Kidney (tissue), 14 donors: Measurements from ENCODE around the gene ZNF436. TPM values are rescaled to one million over a fixed set of nuclear protein-coding genes. Genes with fewer than 3 reads are reported as not detected.
A peak's percentile ranks its signal among the peaks of the same experiment; 100 is the strongest.

ENCODE experiments used
- DNase-seq, 5 donors: peaks; one replicate each; pipeline ENCODE4 v3.0.0-alpha.2; 2013 to 2020
- FAIRE-seq: peaks from 2 replicates; lab custom pipeline; 2012; peaks lifted over from hg19 to GRCh38; lab: Jason Lieb, UNC
- H3K27ac ChIP-seq, 2 donors: one replicate each; pipeline ENCODE4 v1.7.0; 2013; ENCODE audit warnings: low read depth in 2 of 2, low read length in 2 of 2, inconsistent platforms in 1 of 2
- H3K27me3 ChIP-seq: one replicate; pipeline ENCODE4 v1.7.1; 2013; ENCODE audit warnings: low read length, inconsistent platforms; ENCODE audit not compliant: control insufficient read depth, insufficient read depth
- H3K36me3 ChIP-seq, 3 donors: one replicate each; pipeline versions ENCODE4 v1.7.0 to v1.7.1; 2013; ENCODE audit warnings: low read length in 3 of 3, control low read depth in 1 of 3, inconsistent platforms in 1 of 3; ENCODE audit not compliant: insufficient read depth in 3 of 3, control insufficient read depth in 2 of 3
- H3K4me1 ChIP-seq, 3 donors: one replicate each; pipeline versions ENCODE4 v1.7.0 to v1.7.1; 2013; ENCODE audit warnings: low read length in 3 of 3, inconsistent platforms in 1 of 3, low read depth in 1 of 3; ENCODE audit not compliant: control insufficient read depth in 2 of 3, insufficient read depth in 2 of 3
- H3K4me3 ChIP-seq, 3 donors: one replicate each; pipeline versions ENCODE4 v1.7.0 to v1.8.1; 2013; ENCODE audit warnings: low read length in 3 of 3, control low read depth in 1 of 3, inconsistent platforms in 1 of 3
- H3K9ac ChIP-seq, 3 donors: one replicate each; pipeline versions ENCODE4 v1.7.0 to v1.7.1; 2013; ENCODE audit warnings: low read length in 3 of 3, control low read depth in 1 of 3, inconsistent platforms in 1 of 3
- H3K9me3 ChIP-seq, 3 donors: one replicate each; pipeline versions ENCODE4 v1.7.0 to v1.7.1; 2013; ENCODE audit warnings: low read length in 3 of 3, control low read depth in 1 of 3, inconsistent platforms in 1 of 3; ENCODE audit not compliant: control insufficient read depth in 2 of 3, insufficient read depth in 1 of 3
- CTCF ChIP-seq: IDR thresholded peaks from 3 replicates; pipeline ENCODE4 v1.5.1; 2012; ENCODE audit warnings: mild to moderate bottlenecking, moderate library complexity, borderline replicate concordance; ENCODE audit not compliant: insufficient read depth; ENCODE audit errors: extremely low read depth
- intact Hi-C: fragments of 100-400 bp; cut with DNase I; formaldehyde crosslinking; loops from one replicate; pipeline ENCODE4 v1.11.1; 2022
- polyA plus RNA-seq: library from polyadenylated mRNA; stranded (reverse); fragments of 350-450 nt; fragmentation: Illumina TruSeq; extraction: RNeasy Lipid Tissue Mini Kit (QIAGEN cat#74804); gene quantifications from one replicate; pipeline ENCODE4 v1.2.3, GENCODE V29; 2014; ENCODE audit warnings: low read depth, low replicate concordance; ENCODE audit not compliant: insufficient read depth
- total RNA-seq: library from RNA; stranded (reverse); fragmentation: NEBNext Ultra II Directional; extraction: Animal tissue kit (Norgen Biotek cat#: 25700); gene quantifications from one replicate; pipeline ENCODE4 v1.2.1, GENCODE V29; 2021
- donor health status: control.
- donor health status: control.
- donor health status: control.
- donor health status: control.
- donor health status: control.
- donor health status: DM: yes; HTN: yes; CAD: no.
- donor health status: Normal renal cell carcinoma (clear cell type).

Gene ZNF436
- total and polyA plus RNA-seq, 2 donors from 2014 or later = 4.6 to 19.8 TPM

GRCh38 chr1:23352096-23352695 lies 17.4 kb downstream of the ZNF436 start:
- H3K36me3 ChIP-seq = no peaks in the 10 kb centered on the region
- no peak overlapping the region for H3K4me3 ChIP-seq
- no peak overlapping the region for H3K27ac ChIP-seq
- no peaks in the 10 kb centered on the region for H3K4me1 ChIP-seq
- intact Hi-C loops = no loop called here
- H3K27me3 ChIP-seq = no peaks in the 10 kb centered on the region
- no peak for TF ChIP-seq CTCF
- H3K9me3 ChIP-seq = no peaks in the 10 kb centered on the region
- no peak overlapping the region for H3K9ac ChIP-seq
- DNase-seq (no peak), FAIRE-seq (no peak)

- FAIRE-seq = no peak
- no peak for TF ChIP-seq CTCF
- H3K9ac ChIP-seq = no peak overlapping the region
- intact Hi-C loops = no loop called here
- no peaks in the 10 kb centered on the region for H3K36me3 ChIP-seq
- no peak overlapping the region for H3K4me3 ChIP-seq
- H3K27me3 ChIP-seq = no peaks in the 10 kb centered on the region
- H3K4me1 ChIP-seq = peaks cover 0 to 17% (median 6%) of the 10 kb centered on the region in 3 donors
- H3K9me3 ChIP-seq = no peaks in the 10 kb centered on the region
- DNase-seq = no peak
- H3K27ac ChIP-seq = no peak overlapping the region
Observed at GRCh38 chr1:23345920-23346319, 23.7 kb downstream of the ZNF436 start.

- TF ChIP-seq CTCF = no peak
- Histone ChIP-seq H3K9me3 (no peaks in the 10 kb centered on the region), H3K4me3 (peak overlapping the region; percentile 80 to 91 (median 84)), H3K27ac (peak overlapping the region; percentile 93), H3K36me3 (no peaks in the 10 kb centered on the region), H3K9ac (peak overlapping the region; percentile 82 to 95 (median 88)), H3K4me1 (peaks cover 3 to 17% (median 6%) of the 10 kb centered on the region in 3 donors), H3K27me3 (no peaks in the 10 kb centered on the region)
- DNase-seq = peak in 3 of 5 donors; percentile 19 to 72 (median 56)
- FAIRE-seq = no peak
- intact Hi-C loops = no loop called here
Observed at GRCh38 chr1:23344987-23345472, 24.6 kb downstream of the ZNF436 start.
